ENCODE data around the gene TEFM. TPM values are rescaled to one million over a fixed set of nuclear protein-coding genes. Genes with fewer than 3 reads are reported as not detected.
"Not testable (repeated sequence)": the region's sequence is repeated elsewhere in the genome, so short reads cannot be mapped to it uniquely, and the experiment has no call there.

TEFM gene
- total RNA-seq = 10 to 100 TPM; 15.3 to 16.0 TPM

GRCh38 chr17:30906101-30906911 is at the start of gene TEFM:
TSS of gene TEFM (minus strand) at chr17:30906238. CDS start at chr17:30906198, 40 bp downstream.
- CTCF ChIA-PET = interaction anchor here (1.0 kb wide), 1 partner anchor 62 kb away, joined by 3 read pairs; no protein-coding TSS in a partner anchor
- Mint-ChIP-seq H3K9me3 (ENCODE audit: low read depth) (no peaks in the 10 kb centered on the region), H3K36me3 (peaks cover 14% of the 10 kb centered on the region), H3K27ac (peak within 1 kb of the TSS; percentile 88), H3K27me3 (no peaks in the 10 kb centered on the region), H3K4me3 (peak within 1 kb of the TSS; percentile 92), H3K4me1 (peaks cover 42% of the 10 kb centered on the region)
- DNase-seq (peak; percentile 93), ATAC-seq (peak; percentile 99)

GRCh38 chr17:30954046-30954830 is 48.2 kb upstream of the TEFM start:
- Mint-ChIP-seq H3K27ac (no peak overlapping the region), H3K27me3 (peaks cover 18% of the 10 kb centered on the region), H3K9me3 (ENCODE audit: low read depth) (no peaks in the 10 kb centered on the region), H3K4me3 (no peak overlapping the region), H3K4me1 (no peaks in the 10 kb centered on the region), H3K36me3 (no peaks in the 10 kb centered on the region)
- CTCF ChIA-PET = no interaction called here
- ATAC-seq (no peak), DNase-seq (no peak)

- H3K9me3 Mint-ChIP-seq (ENCODE audit: low read depth) = no peaks in the 10 kb centered on the region
- no peaks in the 10 kb centered on the region for H3K36me3 Mint-ChIP-seq
- H3K4me1 Mint-ChIP-seq = no peaks in the 10 kb centered on the region
- ATAC-seq (no peak), DNase-seq (no peak)
- H3K4me3 Mint-ChIP-seq = no peak overlapping the region
- no peak overlapping the region for H3K27ac Mint-ChIP-seq
- CTCF ChIA-PET = interaction anchor here (0.7 to 0.8 kb wide), 2 partner anchors 13 to 23 kb away, joined by 3 read pairs; no protein-coding TSS in a partner anchor
- peaks cover 7% of the 10 kb centered on the region for H3K27me3 Mint-ChIP-seq
Measured at GRCh38 chr17:30952638-30953393, 46.8 kb upstream of the TEFM start.

GRCh38 chr17:30950669-30951399 is 44.8 kb upstream of the TEFM start:
- H3K27ac Mint-ChIP-seq = no peak overlapping the region
- H3K9me3 Mint-ChIP-seq (ENCODE audit: low read depth) = no peaks in the 10 kb centered on the region
- no peaks in the 10 kb centered on the region for H3K36me3 Mint-ChIP-seq
- DNase-seq (no peak), ATAC-seq (no peak)
- CTCF ChIA-PET = no interaction called here
- no peaks in the 10 kb centered on the region for H3K4me1 Mint-ChIP-seq
- H3K4me3 Mint-ChIP-seq = no peak overlapping the region
- H3K27me3 Mint-ChIP-seq = no peaks in the 10 kb centered on the region

GRCh38 chr17:30950189-30950588 is 44.2 kb upstream of the TEFM start:
- DNase-seq (no peak), ATAC-seq (no peak)
- Mint-ChIP-seq H3K4me3 (no peak overlapping the region), H3K9me3 (ENCODE audit: low read depth) (no peaks in the 10 kb centered on the region), H3K27ac (no peak overlapping the region), H3K4me1 (no peaks in the 10 kb centered on the region), H3K27me3 (no peaks in the 10 kb centered on the region), H3K36me3 (no peaks in the 10 kb centered on the region)
- CTCF ChIA-PET = no interaction called here

- H3K9me3 Mint-ChIP-seq (ENCODE audit: low read depth) = no peaks in the 10 kb centered on the region
Measured at GRCh38 chr17:30947796-30948195, 41.8 kb upstream of the TEFM start.

GRCh38 chr17:30942308-30943079 is 36.5 kb upstream of the TEFM start:
- ATAC-seq = no peak
- H3K27ac Mint-ChIP-seq = no peak overlapping the region
- H3K36me3 Mint-ChIP-seq = peaks cover 2% of the 10 kb centered on the region
- H3K27me3 Mint-ChIP-seq = no peaks in the 10 kb centered on the region
- DNase-seq = no peak
- H3K4me1 Mint-ChIP-seq = peaks cover 14% of the 10 kb centered on the region
- CTCF ChIA-PET = no interaction called here
- H3K9me3 Mint-ChIP-seq (ENCODE audit: low read depth) = no peaks in the 10 kb centered on the region
- no peak overlapping the region for H3K4me3 Mint-ChIP-seq

More at GRCh38 chr17:30947796-30948195, 41.8 kb upstream of the TEFM start:
- CTCF ChIA-PET = no interaction called here
- no peaks in the 10 kb centered on the region for H3K27me3 Mint-ChIP-seq
- H3K4me1 Mint-ChIP-seq = peaks cover under 1% of the 10 kb centered on the region
- no peaks in the 10 kb centered on the region for H3K36me3 Mint-ChIP-seq
- H3K4me3 Mint-ChIP-seq = no peak overlapping the region
- no peak overlapping the region for H3K27ac Mint-ChIP-seq
- DNase-seq = no peak
- no peak for ATAC-seq

- no peaks in the 10 kb centered on the region for H3K27me3 Mint-ChIP-seq
- no peaks in the 10 kb centered on the region for H3K9me3 Mint-ChIP-seq (ENCODE audit: low read depth)
- peaks cover 14% of the 10 kb centered on the region for H3K4me1 Mint-ChIP-seq
- CTCF ChIA-PET = interaction anchor here (1.2 to 1.3 kb wide), 3 partner anchors 13 to 115 kb away, joined by 3 to 4 read pairs (median 3); partner anchors contain the start of gene CRLF3
- peak overlapping the region; percentile 72 for H3K27ac Mint-ChIP-seq
- H3K36me3 Mint-ChIP-seq = peaks cover 2% of the 10 kb centered on the region
- DNase-seq (no peak), ATAC-seq (peak; percentile 42)
- H3K4me3 Mint-ChIP-seq = peak overlapping the region; percentile 39
Measured at GRCh38 chr17:30939051-30939689, 33.1 kb upstream of the TEFM start.

- Mint-ChIP-seq H3K27me3 (no peaks in the 10 kb centered on the region), H3K36me3 (no peaks in the 10 kb centered on the region), H3K27ac (no peak overlapping the region), H3K9me3 (ENCODE audit: low read depth) (no peaks in the 10 kb centered on the region), H3K4me3 (no peak overlapping the region), H3K4me1 (peaks cover 3% of the 10 kb centered on the region)
- DNase-seq (no peak), ATAC-seq (no peak)
- CTCF ChIA-PET = no interaction called here
Measured at GRCh38 chr17:30933966-30934365, 27.9 kb upstream of the TEFM start.

- not testable (repeated sequence) for H3K4me1 Mint-ChIP-seq; ATAC-seq; H3K4me3 Mint-ChIP-seq; DNase-seq; H3K27me3 Mint-ChIP-seq; H3K9me3 Mint-ChIP-seq (ENCODE audit: low read depth); H3K36me3 Mint-ChIP-seq; H3K27ac Mint-ChIP-seq
- CTCF ChIA-PET = interaction anchor here (0.6 kb wide), 1 partner anchor 93 kb away, joined by 4 read pairs; no protein-coding TSS in a partner anchor
Measured at GRCh38 chr17:30931582-30931981, 25.5 kb upstream of the TEFM start.

GRCh38 chr17:30930495-30930894 is 24.5 kb upstream of the TEFM start:
- H3K36me3 Mint-ChIP-seq = no peaks in the 10 kb centered on the region
- DNase-seq = no peak
- no peaks in the 10 kb centered on the region for H3K9me3 Mint-ChIP-seq (ENCODE audit: low read depth)
- H3K27me3 Mint-ChIP-seq = peaks cover 12% of the 10 kb centered on the region
- no peak overlapping the region for H3K4me3 Mint-ChIP-seq
- H3K27ac Mint-ChIP-seq = no peak overlapping the region
- no peaks in the 10 kb centered on the region for H3K4me1 Mint-ChIP-seq
- CTCF ChIA-PET = interaction anchor here (0.7 kb wide), 1 partner anchor 22 kb away, joined by 3 read pairs; no protein-coding TSS in a partner anchor
- no peak for ATAC-seq

GRCh38 chr17:30929861-30930260 is 23.8 kb upstream of the TEFM start:
- H3K27me3 Mint-ChIP-seq = peaks cover 14% of the 10 kb centered on the region
- CTCF ChIA-PET = interaction anchor here (0.7 kb wide), 1 partner anchor 23 kb away, joined by 3 read pairs; no protein-coding TSS in a partner anchor
- ATAC-seq; H3K4me1 Mint-ChIP-seq; H3K9me3 Mint-ChIP-seq (ENCODE audit: low read depth); DNase-seq; H3K4me3 Mint-ChIP-seq; H3K27ac Mint-ChIP-seq; H3K36me3 Mint-ChIP-seq: not testable (repeated sequence)

All from activated CD8-positive, alpha-beta memory T cell treated with anti-CD3 and anti-CD28 coated beads, Interleukin-2, amount 10 ng/mL, durations not matched to agents 7 days and 5 days (primary cell).